HL-60/S4 (cell line): ENCODE measurements around the gene RIMBP3C.
"Not testable (repeated sequence)": the region's sequence is repeated elsewhere in the genome, so short reads cannot be mapped to it uniquely, and the experiment has no call there.

Experiments used
- in situ Hi-C: fragments of 300-500 bp; cut with MboI; formaldehyde crosslinking; loops from 2 replicates; pipeline ENCODE4 v1.14.3; 2022; ENCODE audit warnings: low sequenced_read_pairs

RIMBP3C gene, protein sequence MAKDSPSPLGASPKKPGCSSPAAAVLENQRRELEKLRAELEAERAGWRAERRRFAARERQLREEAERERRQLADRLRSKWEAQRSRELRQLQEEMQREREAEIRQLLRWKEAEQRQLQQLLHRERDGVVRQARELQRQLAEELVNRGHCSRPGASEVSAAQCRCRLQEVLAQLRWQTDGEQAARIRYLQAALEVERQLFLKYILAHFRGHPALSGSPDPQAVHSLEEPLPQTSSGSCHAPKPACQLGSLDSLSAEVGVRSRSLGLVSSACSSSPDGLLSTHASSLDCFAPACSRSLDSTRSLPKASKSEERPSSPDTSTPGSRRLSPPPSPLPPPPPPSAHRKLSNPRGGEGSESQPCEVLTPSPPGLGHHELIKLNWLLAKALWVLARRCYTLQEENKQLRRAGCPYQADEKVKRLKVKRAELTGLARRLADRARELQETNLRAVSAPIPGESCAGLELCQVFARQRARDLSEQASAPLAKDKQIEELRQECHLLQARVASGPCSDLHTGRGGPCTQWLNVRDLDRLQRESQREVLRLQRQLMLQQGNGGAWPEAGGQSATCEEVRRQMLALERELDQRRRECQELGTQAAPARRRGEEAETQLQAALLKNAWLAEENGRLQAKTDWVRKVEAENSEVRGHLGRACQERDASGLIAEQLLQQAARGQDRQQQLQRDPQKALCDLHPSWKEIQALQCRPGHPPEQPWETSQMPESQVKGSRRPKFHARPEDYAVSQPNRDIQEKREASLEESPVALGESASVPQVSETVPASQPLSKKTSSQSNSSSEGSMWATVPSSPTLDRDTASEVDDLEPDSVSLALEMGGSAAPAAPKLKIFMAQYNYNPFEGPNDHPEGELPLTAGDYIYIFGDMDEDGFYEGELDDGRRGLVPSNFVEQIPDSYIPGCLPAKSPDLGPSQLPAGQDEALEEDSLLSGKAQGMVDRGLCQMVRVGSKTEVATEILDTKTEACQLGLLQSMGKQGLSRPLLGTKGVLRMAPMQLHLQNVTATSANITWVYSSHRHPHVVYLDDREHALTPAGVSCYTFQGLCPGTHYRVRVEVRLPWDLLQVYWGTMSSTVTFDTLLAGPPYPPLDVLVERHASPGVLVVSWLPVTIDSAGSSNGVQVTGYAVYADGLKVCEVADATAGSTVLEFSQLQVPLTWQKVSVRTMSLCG (N-terminal part only)

DNA sequence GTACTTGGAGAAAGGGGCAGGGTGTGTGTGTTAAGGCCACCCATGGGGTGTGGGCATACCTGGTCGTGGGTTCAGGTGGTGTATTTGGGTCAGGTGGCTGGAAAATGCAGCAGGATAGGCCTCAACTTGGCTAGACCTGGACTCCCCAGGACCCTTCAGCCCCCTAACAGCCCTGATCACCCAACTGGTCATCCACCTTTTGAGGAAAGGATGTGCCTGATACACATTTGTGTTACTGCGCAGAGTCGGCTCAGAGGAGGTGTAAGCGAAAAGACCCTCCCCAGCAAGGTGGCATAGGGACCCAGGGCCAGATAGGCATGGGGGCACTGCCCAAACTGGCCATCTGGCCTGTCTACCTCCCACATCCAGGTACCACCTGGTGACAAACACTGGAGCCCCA lies at the start of gene RIMBP3C:
Gene RIMBP3C (minus strand): TSS at position 101 of the 400 bp plus-strand sequence. CDS start 485 bp downstream, outside the sequence.
- in situ Hi-C loops = loop anchor here (25.0 kb wide), 1 partner anchor 386 kb away; no protein-coding TSS in a partner anchor

DNA sequence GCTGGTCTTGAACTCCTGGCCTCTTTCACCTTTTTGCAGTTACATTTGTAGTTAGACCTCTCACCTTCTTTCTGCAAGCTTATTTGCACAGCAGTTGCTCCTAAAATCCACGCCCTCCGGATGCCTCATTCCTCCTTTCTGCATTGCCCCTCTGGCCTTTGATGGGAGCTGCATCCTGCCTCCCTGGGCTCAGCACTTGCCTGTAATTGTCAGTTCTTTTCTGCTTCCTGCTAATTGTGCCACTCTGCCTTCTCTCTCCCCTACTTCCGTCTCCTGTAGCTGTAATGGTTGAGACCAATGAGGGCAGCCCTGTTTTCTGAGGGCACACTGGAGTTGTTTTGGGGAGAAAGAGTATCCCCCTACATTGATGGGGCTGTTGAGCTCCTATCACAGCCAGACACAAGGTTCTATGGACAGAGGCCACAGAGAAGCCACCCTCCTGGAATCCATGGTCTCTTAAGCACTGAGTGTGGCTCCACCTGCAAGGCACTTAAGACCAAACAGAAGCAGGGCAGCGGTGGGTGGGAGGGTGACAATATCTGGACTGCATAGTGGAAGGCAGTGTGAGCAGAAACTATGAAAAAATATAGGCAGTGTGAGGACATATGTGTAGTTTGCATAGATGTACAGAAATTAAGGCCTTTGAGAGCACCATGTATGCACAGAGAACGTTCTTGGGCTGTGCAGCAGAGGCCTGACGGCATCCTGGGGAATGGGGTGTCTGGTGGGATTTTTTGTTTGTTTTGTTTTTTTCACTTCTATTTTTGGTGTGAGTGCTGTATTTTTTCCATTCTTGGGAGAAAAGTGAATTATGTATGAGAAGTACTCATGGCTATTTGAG lies 48.0 kb upstream of the RIMBP3C start:
- in situ Hi-C loops = no loop called here

DNA sequence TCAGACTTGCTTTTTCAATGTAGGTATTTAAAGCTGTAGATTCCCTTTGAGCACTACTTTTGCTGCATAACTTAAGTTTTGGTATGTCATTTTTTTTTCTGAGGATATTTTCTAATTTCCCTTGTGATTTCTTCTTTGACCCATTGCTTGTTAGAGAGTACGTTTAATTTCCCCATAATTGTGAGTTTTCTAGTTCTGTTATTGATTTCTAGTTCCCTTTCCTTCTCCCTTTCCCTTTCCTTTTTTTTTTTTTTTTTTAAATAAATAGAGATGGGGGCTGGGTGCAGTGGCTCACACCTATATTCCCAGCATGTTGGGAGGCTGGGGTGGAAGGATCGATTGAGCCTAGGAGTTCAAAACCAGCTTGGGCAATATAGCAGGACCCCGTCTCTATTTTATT lies 47.0 kb upstream of the RIMBP3C start:
- in situ Hi-C loops = no loop called here

DNA sequence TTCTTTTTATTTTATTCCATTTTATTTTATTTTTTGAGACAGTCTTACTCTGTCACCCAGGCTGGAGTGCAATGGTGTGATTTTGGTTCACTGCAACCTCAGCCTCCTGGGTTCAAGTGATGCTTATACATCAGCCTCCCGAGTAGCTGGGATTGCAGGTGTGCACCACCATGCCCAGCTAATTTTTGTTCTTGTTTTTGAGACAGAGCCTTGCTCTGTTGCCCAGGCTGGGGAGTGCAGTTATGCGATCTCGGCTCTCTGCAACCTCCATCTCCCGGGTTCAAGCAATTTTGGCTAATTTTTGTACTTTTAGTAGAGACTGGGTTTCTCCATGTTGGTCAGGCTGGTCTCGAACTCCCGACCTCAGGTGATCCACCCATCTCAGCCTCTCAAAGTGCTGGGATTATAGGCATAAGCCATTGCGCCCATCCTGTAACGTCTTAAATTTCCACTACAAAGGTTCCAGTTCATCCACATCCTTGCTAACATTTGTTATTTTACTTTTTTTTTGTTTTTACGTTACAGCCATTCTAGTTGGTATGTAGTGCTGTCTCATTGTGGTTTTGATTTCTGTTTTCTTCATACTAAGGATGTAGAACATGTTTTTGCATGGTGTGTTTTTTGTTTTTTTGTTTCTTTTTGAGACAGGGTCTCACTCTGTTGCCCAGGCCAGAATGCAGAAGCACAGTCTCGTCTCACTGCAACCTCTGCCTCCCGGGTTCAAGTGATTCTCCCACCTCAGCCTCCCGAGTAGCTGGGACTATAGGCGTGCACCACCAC lies 45.3 kb upstream of the RIMBP3C start:
- in situ Hi-C loops = not testable (repeated sequence)

DNA sequence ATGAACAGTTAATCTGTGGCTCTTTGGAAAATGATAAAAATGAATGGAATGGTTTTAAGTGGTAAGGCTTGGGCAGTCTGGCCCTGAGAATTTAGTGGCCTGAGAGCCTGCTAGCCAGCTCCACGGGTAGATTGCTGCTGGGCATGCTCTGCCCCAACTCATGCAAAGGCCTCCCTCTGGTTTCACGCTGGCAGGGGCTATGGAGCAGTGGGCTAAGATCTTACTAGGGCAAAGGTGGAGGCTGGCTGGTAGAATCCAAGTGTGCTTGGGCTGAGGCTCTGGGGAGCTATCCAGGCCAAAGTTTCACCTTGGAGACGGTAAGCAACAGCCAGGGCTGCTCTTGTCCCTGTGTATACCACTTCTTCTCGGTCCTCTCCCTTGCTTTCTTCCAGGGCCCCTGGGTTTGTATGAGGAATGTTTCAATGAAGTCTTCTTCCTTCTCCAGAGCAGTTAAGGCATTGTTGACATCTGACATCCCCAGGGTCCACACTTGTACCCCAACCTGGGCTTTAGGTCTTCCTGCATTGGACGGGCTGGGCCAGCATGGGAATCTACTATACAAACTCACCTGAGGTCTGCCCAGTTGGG lies 43.7 kb upstream of the RIMBP3C start:
- in situ Hi-C loops = no loop called here

DNA sequence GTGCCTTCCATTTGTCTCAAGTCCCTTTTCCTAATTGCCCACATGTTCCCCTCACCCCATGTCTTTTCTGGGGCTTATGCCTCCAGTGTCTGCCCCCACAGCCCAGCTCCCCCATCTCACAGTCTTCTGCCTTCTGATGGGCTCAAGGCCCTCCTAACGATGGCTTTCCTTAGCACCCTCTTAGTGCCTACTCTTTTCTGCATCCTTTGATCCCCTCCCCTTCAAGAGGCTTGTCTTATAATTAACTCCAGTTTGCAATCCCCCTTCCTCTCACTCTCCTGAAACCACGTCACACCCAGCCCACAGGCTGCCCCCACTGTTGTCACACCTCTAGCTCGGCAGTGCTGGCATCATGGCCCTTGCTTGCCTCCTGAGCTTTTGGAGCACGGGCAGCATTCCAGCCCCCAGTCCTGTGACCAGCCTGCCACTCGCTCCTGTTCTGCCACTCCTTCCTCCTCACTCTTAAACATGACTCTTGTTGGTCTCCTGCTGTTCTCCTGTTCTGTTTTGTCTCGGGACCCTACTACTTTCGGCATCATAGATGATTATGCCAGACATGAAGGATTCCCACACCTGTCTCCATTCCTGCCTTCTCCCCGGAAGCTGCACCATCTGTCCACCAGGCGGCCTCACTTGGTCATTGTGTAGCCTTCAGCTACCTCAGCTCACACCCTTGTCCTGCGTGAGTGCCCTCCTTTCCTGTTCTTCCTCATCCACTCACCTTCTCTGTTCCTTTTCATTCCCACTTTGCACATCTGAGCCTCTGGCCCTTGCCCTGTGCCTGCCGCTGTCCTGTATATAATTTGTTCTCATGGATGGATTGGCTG lies 42.4 kb upstream of the RIMBP3C start:
- in situ Hi-C loops = no loop called here

DNA sequence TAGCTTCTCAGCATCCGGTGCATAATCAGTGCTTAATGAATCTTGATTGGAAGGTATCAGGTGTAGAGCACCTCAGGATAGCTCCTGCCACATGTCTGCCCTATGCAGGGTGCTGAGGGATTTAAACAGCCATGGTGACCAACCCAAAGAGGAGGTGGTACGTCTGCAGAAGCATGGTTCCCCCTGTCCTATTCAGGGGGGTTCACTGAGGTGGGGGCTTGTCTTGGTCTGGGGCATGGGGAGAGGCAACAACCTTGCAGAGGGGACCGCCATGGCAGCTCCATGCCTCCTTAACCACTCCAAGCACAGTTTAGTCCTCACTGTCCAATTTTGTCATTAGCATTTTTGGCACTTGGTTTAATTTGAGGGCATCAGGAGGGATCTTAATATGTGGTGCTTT lies 41.2 kb upstream of the RIMBP3C start:
- in situ Hi-C loops = no loop called here

DNA sequence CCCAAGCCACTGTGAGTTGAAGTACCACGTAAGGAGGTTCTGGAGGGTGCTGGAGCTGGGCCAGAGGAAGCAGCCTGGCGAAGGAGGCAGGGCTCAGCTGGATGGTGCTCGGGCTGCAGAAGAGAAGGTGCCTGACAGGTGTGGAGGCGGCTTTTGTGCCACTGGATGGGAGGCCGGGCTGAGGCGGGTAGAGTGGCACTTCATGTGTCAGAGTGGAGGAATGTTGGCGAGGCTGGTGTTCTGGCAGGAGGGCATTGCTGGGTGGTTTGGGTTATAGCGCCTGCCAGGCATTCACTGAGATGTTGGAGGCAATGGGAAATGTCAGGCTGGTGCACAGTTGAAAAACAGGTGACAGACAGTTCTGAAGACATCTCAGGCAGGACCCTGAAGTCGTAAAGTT lies 40.4 kb upstream of the RIMBP3C start:
- in situ Hi-C loops = no loop called here

DNA sequence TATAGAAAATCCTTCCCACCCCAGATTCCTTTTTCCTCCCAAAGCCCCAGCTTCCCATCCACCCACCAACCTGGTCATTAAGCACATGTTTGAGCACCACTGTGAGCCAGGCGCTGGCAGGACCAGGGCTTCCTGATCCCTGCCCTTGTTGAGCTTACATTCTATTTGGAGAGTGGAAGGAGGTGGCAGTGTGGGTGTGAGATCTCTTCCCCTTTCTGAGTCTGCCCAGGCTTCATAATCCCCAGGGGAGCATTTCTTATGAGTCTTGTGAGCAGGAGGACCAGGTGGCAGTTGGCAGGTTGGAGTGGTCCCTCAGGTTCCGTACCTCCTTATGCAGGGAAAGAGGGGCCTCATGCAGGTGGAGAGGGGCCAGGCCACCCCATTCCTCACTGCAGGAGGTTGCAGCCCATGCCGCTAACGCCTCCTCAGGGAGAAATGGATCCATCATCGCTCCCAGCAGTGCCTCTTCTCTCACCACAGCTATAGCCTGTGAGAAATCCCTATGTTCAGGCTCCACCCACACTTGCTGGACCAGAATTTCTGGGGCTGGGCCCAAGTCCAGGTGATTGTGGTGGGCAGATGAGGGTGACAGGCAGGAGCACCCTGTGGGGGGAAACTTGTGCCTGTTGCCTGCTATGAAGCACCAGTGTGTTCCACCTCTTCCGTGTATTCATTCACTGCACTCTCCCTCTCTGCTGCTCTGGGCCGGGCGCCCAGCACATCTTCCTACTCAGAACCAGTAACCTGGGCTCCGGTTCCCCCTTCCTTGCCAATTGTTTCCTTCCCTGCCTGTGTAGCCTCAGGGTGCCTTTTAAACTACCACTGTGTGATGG lies 39.8 kb upstream of the RIMBP3C start:
- in situ Hi-C loops = no loop called here

DNA sequence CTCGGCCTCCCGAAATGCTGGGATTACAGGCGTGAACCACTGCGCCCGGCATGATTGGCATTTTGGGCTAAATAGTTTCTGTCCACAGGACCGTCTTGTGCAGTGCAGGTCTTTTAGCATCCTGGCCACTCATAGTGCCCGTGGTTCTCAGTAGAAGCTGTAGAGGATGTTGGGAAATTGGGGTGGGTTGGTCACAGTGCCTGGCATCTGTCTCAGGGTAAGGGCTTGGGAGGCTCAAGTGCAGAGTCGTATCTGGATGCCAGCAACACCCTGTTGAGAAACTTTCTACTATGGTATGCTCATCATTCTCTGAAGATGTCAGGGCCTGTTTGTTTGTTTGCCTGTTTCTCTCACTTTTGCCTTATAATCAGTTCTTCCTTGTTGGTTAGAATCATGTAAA lies 38.1 kb upstream of the RIMBP3C start:
- in situ Hi-C loops = no loop called here

DNA sequence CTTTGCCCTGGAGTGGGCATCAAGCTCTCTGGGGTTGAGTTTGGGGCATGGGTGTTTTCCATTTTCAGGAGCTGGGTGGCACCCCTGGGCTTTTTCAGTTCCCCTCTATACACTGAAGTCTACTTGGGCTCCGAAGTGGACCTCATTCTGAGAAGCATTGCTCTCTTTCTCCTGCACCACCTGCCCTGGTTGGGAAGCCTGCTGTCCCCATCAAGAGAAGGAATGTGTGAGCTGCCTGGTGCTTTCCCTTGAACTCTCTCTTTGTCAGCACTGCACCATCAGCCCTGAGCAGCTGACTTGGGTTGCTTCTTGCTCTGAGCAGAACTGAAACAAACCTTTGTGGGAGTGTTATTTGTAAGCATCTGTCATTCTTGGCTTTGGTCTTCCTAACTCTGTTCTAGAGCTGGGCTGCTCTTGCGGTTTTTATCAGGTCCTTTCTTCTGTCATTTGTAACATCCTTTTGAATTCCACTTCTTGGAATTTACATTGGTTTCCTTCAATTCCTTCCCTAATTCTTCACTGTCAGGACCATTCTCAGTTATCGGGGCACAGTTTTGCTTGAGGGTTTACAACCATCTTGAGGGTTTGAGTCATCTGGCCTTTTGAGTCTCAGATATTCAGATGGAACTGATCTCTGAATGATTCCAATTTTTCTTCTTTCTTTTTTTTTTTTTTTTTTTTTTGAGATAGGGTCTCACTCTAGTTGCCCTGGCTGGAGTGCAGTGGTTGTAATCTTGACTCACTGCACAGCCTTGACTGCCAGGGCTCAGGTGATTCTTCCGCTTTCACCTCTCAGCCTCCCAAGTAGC lies 36.7 kb upstream of the RIMBP3C start:
- in situ Hi-C loops = no loop called here

DNA sequence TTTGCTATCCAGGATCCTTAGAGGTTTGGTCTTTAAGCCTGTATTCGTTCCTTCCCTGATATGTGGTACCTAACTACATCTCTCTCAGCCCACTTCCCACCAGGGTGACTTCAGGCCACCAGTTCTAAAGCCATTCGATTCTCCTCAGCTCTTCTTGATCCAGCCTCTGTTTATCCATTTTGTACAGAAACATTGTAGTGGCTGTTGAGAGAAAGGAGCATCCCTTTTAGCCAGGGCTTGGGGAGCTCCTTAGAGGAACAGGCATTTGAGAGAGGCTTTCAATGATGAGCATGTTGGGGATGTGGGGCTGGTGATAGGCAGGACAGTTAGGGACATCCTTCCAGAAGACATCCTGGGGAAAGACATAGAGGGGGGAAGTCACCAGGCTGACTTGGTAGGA lies 34.1 kb upstream of the RIMBP3C start:
- in situ Hi-C loops = no loop called here

DNA sequence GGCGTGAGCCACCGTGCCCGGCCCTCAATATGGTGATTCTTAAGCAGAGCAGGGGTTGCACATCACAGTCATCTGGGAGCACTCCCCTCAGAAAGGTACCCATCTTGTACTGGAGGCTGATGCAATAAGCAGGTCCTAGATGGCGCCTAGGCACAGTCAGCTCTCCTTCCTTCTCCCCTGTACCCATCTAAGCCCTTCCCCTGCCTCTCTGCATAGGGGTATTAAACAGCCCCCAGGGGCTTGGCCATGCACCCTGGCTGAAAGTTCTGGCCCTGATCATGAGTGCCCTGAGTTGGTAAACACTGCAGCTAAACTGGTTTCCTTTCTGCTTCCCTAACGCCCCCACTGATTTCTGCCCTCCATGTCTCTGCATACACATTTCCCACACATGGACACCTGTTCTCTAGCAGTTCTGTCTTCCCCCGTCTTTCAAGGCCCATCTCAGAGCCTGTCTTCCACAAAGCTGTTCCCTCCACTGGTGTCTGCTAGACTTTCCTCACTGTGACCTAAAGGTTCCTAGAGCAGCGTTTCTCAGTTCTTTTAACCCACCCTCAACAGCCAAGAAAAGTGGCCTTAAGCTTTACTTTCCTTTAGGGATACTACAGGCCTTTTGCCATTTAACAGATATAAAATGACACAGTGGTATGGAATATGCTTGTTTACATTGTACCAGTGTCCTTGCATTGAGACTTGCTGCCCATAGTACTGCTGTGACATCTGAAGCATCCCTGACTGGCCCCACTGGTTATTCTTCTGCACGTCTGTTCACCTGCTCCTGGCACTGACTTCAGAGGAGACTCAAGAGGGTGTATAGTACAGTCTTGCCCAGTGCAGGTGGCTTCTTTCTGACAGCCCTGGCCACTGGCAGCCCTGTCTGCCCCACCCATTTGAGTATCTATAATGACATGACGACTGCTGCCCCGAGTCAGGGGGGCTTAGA lies 31.8 kb upstream of the RIMBP3C start:
- in situ Hi-C loops = no loop called here

DNA sequence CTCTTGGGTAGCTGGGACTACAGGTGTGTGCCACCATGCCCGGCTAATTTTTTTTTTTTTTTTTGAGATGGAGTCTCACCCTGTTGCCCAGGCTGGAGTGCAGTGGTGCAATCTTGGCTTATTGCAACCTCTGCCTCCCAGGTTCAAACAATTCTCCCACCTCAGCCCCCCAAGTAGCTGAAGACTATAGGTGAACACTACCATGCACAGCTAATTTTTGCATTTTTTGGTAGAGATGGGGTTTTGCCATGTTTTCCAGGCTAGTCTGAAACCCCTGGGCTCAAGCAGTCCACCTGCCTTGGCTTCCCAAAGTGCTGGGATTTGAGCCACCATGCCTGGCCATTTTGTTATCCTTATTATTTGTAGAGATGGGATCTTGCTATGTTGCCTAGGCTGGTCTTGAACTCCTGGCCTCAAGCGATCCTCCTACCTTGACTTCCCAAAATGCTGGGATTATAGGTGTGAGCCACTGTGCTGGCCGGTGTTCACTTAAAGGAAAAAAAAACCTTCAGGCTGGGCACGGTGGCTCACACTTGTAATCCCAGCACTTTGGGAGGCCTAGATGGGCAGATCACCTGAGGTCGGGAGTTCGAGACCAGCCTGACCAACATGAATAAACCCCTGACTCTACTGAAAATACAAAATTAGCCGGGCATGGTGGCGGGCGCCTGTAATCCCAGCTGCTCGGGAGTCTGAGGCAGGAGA lies 29.9 kb upstream of the RIMBP3C start:
- in situ Hi-C loops = not testable (repeated sequence)

DNA sequence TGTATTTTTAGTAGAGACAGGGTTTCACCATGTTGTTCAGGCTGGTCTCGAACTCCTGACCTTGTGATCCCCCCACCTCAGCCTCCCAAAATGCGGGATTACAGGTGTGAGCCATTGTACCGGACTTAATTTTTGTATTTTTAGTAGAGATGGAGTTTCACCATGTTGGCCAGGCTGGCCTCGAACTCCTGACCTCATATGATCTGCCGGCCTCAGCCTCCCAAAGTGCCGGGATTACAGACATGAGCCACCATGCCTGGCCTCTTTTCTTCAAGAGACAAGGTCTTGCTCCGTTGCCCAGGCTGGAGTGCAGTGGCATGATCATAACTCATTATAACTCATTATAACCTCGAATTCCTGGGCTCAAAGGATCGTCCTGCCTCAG lies 29.4 kb upstream of the RIMBP3C start:
- in situ Hi-C loops = not testable (repeated sequence)
